HG03378 (cell line): ENCODE data around the gene RAB20.
"Not testable (repeated sequence)": the region's sequence is repeated elsewhere in the genome, so short reads cannot be mapped to it uniquely, and the experiment has no call there.

Experiments
- ATAC-seq: cut with Tn5 transposase; IDR thresholded peaks from one replicate; pipeline ENCODE4 v1.9.1; 2021; ENCODE audit warnings: mild to moderate bottlenecking, moderate library complexity; ENCODE audit not compliant: unreplicated experiment

RAB20 gene

DNA sequence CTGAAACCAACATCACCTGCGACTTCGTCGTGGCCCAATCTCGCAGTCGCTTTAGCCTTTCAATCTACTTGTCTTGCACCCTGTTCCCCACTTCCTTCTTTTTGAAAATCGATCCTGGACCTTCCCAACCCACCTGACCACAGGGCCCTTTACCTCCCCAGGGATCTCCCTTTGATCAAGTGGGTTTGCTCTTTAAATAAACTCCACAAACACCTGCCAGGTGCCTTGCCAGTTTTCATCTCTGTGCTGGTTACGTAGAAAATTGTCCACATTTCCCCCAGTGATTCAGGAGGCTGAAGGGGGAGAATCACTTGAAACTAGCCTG lies 14.5 kb upstream of the RAB20 start:
- ATAC-seq = no peak

DNA sequence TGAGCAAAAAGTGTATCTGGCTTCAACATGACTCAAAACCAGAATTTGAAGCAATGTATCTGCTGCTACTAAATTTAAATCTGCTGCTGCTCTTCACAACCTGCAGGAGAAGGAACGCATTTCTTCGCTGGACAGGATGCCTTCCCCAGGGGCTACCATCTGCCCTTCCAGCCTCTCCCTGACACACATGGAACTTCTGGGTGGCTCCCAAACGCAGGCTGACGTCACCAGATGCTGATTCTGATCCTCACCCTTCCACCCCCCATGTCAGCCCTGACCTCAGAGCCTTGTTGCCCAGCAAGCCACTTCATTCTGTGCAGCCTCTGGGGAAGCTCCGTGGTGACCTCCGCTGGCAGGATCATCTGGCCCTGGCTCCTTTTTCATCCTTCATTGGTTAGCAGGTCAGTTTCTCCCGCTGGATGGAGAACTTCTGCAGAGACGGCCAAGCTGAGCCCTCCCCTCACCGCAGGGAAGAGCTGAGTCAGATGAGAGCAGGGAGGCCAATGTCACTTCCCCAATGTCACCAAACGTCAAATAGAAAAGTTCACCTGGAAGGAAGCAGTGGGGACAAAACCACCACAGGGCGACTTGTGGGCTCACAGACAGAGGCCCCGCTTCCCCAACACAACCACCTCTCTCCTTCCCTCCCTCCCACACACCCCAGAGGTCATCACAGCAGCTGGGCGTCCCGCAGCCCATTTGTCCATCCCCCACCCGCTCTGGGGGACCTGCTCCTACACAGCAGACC lies 14.0 kb upstream of the RAB20 start:
- ATAC-seq = peak; percentile 95

DNA sequence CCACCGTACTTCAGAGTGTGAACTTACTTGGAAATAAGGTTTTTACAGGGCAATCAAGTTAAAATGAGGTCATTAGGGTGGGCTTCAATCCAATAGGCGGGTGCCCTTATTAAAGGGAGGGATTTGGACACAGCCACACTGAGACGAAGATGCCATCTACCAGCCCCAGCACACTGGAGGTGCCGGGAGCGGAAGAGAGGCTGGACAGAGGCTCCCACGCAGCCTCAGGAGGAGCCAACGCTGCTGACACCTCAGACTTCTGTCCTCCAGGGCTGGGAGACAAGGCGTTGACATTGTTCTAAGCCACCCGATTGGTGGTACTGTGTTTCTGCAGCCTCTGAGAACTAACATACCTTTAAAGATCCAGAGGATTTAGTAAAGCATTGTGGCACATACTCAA lies 12.6 kb upstream of the RAB20 start:
- no peak for ATAC-seq

DNA sequence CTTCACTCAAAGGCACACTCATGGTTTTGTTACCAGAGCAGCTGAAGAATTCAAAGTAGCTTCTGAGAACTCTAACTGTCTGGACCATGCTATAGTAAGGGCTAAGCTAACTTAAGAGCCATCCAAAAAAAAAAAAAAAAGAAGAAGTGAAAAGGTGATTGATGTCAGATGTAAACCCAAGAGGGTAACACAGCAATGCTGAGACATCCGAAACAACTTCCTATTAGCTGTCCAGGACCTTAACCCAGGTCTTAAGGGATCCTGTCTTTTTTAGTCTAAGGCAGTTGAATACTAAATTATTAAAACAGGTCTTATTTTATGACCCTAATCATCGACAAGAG lies 11.2 kb upstream of the RAB20 start:
- no peak for ATAC-seq

DNA sequence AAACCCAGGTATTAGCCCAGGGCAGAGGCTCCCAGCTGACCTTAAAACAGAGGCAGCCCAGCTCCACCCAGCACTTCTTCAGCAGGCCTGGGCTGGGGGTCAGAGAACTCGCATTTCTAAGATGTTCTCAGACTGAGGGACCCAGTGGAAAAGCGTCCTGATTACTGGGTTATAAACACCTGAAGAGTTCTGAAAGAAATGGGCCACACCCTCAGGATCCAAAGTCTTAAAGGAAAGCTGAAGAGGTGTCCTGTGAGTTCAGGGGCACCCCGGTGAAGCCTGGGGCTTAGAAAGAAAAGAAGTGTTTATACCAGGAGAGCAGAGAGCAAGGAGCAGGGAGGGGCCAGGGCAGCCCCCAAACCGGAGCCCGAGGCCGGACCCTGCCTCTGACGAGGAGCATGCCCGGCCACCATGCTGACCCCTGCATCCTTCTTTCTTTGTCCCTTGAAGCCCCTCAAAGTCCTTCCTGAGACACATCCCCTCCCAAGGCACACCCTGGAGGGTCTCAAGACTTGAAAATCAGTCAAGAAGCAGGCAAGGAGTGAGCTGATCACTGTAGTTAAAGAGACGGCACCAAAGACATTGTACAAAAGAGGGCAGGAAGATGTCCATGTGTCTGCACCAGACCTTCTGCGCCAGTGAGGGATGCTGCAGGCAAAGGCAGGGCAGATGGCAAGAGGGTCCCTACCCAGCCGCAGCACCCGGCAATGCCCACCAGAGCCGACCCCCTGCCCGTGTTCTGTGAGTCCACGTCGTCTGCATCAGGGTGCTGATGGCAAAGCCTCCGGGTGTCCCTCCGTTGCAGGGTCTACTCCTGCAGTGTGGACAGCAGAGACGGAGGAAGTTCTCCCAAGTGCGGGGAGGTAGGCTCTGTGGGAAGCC lies 10.6 kb upstream of the RAB20 start:
- ATAC-seq = no peak

DNA sequence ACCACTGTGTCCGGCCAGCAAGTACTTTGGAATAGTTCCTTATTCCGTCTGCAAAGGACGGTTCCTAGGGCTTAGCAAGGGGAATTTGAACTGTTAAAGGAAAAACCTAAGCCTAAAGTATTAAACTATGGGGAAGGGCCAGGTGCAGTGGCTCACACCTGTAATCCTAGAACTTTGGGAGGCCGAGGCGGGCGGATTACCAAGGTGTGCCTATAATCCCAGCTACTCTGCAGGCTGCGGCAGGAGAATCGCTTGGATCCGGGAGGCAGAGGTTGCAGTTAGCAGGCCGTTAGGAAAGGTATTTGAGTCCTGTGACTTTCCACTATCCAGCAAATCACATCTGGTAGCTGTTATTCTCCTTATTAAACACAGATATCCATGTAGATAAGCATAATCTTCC lies 9.4 kb upstream of the RAB20 start:
- ATAC-seq = no peak

DNA sequence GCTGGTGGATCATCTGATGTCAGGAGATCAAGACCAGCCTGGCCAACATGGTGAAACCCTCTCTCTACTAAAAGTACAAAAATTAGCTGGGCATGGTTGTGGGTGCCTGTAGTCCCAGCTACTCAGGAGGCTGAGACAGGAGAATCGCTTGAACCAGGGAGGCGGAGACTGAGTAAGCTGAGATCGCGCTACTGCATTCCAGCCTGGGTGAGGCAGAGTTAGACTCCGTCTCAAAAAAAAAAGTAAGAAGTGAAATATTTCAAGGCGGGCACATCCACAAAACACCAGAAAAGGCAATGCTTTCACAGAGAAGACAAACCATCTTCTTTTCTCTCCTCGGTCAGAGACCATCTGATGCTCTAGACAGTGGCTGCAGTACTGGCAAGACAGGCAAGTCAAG lies 8.4 kb upstream of the RAB20 start:
- not testable (repeated sequence) for ATAC-seq

DNA sequence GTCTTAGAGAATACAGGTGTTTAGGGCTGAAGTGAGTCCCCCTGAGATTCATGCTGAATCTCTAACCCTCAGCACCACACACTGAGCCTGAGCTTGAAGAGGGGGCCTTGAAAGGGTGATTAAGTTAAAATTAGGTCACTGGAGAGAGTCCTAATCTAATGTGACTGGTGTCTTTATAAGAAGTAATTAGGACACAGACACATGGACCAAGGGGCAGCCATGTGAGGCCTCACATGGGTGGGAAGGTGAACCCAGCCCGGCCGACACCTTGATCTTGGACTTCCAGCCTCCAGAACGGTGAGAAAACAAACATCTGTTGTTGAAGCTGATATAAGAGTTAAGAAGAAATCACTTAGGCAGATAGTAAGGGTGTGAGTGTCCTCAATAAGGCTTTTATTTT lies 7.1 kb upstream of the RAB20 start:
- no peak for ATAC-seq

DNA sequence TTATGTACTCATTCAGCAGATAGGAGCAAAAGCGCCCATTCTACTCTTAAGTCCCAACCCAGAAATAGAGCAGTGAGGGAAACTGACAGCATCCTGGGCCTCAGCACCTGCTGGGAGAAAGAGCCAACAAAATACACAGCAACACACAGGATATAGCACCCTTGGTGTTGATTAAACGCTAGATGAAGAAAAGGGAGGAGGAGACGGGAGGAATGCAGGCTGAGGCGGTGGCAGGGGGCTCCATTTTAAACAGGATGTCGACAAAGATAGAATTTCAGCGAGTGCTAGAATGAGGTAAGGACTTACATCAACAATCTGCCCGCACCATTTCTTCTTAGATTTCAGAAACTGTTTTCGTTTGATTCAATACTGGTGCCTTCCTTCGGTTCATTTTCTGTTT lies 4.6 kb upstream of the RAB20 start:
- ATAC-seq = no peak

DNA sequence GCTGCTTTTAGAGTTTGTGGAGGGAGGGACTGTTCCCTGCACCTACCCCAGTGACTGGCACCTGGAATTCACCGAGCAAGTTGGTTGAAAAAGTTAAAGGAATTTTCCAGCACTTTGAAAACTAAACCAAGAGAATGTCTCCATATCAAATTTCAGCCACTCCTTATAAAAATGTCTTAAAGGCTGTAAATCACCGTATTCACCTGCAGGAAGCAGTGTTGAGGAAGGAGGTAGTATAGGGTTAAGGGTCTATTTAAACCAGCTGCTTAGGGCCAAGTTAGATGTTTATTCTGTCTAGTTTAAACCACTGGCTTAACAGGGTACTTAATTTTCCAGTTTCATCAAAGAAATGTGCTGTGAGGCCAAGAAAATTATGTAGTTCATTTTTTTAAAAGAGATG lies 3.8 kb upstream of the RAB20 start:
- ATAC-seq = no peak

DNA sequence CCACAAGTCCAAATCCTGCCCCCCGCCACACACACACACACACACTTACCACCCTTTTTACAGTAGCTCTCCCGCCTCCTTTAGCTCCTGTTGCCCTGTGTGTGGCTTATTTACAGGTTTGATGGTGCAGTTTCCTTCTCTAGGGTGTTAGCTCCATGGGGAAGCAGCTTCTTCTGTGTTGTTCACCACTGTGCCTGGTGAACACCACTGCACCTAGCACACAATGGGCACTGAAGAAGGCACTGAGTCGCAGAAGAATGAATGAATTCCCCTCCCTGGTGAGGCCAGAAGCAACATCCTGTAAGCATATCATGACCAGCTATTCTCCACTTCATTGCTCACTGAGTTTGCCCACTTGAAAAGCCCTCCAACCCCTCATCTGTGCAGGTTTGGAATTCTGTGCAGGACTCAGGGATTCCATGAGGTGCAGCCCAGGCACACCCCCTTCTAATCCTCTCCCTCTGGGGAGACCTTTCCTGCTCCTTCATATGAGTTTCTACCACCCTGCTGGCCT lies 3.0 kb upstream of the RAB20 start:
- ATAC-seq = no peak

DNA sequence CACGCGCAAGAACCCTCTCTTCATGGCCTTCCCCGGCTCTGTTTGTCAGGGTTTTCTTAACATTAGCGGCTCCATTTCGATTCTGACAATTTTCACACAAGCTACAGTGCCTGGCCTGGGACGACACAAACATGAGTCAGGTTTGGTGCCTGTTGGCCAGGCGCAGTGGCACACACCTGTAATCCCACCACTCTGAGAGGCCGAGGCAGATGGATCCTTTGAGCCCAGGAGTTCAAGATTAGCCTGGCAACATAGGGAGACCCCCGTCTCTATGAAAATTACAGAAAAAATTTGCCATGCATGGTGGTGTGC lies 1.9 kb upstream of the RAB20 start:
- ATAC-seq = no peak

DNA sequence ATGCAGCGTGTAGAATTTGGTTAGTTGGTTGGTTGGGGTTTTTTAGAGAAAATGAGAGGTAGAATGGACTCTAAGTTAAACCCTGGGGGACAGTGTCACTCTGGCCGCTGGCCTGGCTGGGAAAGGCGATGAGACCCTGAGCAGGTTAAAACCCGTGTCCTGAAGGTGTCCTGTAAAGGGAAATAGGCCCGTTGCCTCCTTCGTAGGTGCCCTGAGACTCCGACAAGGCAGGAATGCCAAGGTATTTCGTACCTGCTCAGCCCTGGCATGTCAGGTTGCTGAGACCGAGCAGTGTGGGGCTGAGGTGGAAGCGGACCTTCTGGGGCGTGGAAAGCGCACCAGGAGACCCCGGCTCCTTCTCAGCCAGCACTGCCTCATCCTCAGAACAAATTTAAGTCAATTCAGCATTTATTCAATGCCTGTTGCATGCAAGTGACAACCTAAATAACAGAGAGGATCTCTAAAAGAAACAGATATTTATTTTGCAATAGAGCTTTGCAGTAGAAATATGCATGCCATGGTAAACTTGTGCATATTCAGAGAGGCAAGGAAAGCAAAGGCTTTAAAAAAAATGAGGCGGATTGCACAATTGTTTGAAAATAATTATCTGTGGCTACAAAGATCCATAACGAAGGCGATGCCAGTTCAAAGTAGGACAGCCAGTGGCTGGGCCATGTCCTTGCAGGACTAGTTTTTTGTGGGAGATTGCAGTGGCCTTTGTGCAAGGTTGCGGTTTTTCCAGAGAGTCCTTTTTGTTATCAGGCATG lies 1.4 kb upstream of the RAB20 start:
- ATAC-seq = no peak

DNA sequence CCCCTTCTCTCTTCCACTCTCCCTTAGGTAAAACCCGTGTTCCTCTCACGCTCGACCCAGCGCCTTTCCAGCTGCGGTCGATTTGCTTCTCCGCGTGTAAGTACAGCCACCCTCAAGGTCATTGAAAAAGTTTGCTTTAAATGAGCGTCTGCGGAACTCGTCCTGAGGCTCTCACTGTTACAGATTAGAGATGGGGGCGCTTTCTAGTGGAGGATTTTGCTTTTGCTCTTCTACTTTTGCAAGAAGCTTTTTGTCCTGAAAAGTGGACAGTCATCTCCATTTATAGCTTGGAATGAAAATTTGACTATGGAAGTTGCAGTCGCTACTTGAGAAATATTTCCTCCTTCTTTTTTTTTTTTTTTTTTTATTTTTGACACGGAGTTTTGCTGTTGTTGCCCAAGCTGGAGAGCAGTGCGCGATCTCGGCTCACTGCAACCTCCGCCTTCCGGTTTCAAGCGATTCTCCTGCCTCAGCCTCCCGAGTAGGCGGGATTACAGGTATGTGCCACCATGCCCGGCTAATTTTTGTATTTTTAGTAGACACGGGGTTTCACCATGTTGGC lies 595 bp upstream of the RAB20 start:
- no peak for ATAC-seq

DNA sequence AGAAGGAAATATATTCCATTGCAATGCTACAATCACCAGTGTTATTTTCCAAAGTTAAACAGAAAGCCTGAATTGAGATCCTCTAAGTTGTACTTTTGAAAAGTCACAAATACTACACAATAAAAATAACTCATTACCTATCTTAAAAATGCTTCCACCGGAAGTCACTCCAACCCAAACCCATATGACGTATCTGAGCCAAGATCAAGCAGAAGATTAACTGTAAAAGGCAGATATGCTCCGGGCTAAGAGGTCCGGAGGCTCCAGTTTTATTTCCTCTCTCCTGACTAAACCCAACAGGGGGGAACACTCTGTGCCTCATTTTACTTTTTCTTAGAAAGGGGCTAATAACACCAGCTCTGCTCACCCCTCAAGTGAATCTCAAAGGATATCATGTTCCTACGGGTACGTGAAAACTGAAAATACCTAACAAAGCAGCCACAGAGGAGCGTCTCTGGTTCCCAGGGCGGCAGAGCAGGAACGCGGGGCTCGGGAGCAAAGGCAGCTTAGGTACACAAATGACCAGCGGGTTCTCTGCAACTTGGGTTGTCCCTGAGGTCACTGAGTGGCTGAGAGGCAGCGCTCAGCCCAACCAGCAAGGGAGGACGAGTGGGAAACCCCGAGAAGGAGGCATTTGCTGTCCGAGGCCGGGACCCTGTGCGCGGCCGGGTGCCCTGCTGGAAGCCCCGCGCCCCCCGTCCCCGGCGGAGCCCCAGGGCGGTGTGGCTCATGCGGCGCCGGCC lies 750 bp downstream of the RAB20 start:
- peak; percentile 25 for ATAC-seq

DNA sequence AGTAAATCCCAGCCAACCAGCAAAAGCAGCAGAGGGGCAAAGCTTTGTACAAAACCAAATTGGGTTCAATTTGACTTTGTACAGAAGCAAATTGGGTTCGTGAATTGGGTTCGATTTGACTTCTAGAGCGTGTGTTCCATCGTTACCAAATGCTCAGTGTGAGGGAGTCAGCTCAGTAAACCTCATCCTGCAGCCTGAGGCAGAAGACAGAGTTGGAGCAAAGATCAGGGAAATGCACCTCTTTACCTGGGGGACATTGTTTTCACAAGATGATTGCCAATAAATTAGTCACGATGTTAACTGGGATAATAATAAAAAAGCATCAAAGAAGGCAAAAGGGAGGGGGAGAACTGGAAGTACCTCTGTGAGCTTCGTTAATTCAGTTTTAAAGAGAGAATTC lies 1.5 kb downstream of the RAB20 start:
- no peak for ATAC-seq

DNA sequence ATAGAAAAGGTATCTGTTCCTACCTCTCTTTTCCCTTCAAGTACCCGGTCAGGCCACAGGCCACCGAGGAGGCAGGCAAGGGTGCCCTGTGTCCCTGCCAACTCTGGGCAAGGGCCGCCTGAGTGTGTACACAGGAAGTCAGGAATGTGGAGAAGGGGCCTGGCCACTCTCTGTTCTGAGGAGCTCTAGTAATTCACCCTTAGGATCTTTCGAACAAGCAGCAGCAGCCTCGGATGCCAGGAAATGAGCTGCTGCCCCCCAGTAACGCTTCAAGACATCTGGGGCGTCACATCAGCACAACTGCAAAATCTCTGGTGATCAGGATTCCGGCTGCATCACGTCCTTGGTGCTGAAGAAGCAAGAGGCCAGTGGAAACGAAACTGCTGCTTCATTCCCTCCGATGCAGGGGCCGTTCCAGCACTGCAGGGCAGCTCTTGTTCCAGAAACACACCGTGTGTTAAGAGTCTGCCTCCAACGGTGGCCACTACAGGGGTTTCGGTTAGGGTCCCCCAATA lies 2.0 kb downstream of the RAB20 start:
- no peak for ATAC-seq

DNA sequence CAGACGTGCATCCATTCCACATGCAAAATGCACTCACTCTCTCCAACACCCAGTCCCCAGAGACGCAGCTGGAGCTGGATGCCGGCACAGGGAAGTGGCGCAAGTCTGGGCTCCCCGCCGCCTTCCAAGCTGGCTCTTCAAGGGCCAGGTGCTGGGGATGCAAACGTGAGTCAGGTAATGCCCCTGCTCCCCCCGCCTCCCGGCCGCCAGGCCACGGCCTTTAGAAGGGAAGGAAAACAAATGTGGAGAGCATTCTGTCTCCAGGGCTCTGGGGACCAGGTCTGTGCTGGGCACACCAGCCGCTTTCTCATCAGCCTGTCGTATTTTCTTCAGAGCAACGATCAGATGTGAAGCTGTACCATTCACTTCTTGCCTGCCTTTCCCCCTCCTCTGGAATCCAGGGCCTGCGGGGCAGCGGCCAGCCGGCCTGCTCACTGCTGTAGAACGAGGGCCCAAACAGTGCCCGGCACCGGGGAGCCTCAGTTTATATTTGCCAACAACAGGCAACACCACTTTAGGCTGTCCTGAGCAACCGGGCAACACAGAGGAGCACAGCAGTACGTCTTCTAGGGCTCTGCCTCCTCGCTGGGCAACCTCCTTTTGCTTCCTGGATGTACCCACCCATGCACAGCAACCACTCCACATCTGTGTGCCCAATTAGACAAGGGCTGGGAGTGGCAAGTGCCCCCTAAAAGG lies 3.8 kb downstream of the RAB20 start:
- ATAC-seq = no peak

DNA sequence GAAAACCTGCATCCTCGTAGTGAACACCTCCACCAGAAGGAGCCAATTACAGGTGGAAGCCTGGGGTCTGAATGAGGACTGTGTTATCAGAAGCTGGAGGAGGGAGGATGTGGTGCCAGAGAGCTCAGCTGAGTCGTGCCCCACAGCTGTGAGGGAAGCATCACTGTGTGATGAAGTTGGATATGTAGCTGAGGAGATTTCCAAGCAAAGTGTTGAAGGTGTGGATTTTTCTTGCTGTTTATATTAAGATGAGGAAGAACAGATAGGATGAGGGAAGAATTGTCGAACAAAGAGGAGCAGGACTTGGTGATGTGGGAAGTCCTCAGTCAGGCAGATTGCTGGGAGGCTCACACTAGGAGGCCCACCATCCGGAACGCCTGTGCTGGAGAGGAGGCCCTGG lies 4.4 kb downstream of the RAB20 start:
- ATAC-seq = no peak

DNA sequence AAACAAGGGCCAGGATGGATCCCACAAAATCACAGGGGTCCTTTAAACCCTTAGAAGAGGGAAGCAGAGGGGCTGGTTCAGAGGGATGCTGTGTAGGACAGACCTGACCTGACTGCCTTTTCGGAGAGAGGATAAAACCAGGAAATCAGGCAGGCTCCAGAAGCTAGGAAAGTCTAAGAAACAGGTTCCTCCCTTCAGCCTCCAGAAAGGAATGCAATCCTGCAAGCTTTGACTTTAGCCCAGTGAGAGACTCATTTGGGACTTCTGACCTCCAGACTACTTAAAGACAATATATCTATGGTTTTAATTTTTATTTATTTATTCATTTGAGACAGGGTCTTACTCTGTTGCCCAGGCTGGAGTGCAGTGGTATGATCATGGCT lies 5.3 kb downstream of the RAB20 start:
- no peak for ATAC-seq
